Tibial nerve (tissue), 4 donors: ENCODE measurements around the gene TTC16.

Source experiments
- CTCF ChIP-seq, 5 experiments: fragments of 200-600 bp in 3 of 5; fragments of 450-650 bp in 2 of 5; sonication (generic) in 3 of 5; IDR thresholded peaks; one replicate each; pipeline ENCODE4 v1.5.1; 2016 to 2019; ENCODE audit warnings: antibody characterized with exemption in 5 of 5, mild to moderate bottlenecking in 3 of 5, moderate library complexity in 2 of 5
- EP300 ChIP-seq, 2 donors: sonication (generic); formaldehyde crosslinking; IDR thresholded peaks; one replicate each; pipeline ENCODE4 v1.6.1; 2017; ENCODE audit warnings: antibody characterized with exemption in 2 of 2, mild to moderate bottlenecking in 1 of 2
- POLR2A ChIP-seq, 2 donors: fragments of 450-650 bp; IDR thresholded peaks; one replicate each; pipeline ENCODE4 v1.6.1; 2017; ENCODE audit warnings: antibody characterized with exemption in 2 of 2, mild to moderate bottlenecking in 2 of 2, moderate library complexity in 2 of 2

- TF ChIP-seq POLR2A (IDR thresholded peaks at IDR 0.05) (no peak), CTCF (IDR thresholded peaks at IDR 0.05) (no peak), EP300 (IDR thresholded peaks at IDR 0.05) (no peak)
Observed at GRCh38 chr9:127755061-127756060, 39.5 kb downstream of the TTC16 start.
